Loucy (cell line): ENCODE results near the gene R3HDM1.

ENCODE experiments used
- H2AFZ ChIP-seq: fragments of 200-600 bp; sonication (generic); 2 replicates; pipeline ENCODE4 v1.6.0; 2016; ENCODE audit warnings: antibody characterized with exemption, mild to moderate bottlenecking, low read length, moderate library complexity
- H3F3A ChIP-seq: fragments of 200-600 bp; 2 replicates; pipeline ENCODE4 v1.6.0; 2016; ENCODE audit warnings: antibody characterized with exemption, low read depth, mild to moderate bottlenecking
- H3K27me3 ChIP-seq: fragments of 200-600 bp; sonication (generic); 2 replicates; pipeline ENCODE4 v1.6.1; 2014; ENCODE audit warnings: low read length, mild to moderate bottlenecking; ENCODE audit not compliant: insufficient read depth, poor library complexity, severe bottlenecking
- H3K36me3 ChIP-seq: fragments of 200-600 bp; sonication (generic); 2 replicates; pipeline ENCODE4 v1.6.1; 2016; ENCODE audit warnings: low read length; ENCODE audit not compliant: insufficient read depth
- H3K4me1 ChIP-seq: fragments of 200-600 bp; sonication (generic); 2 replicates; pipeline ENCODE4 v1.5.1; 2014; ENCODE audit warnings: low read length, mild to moderate bottlenecking; ENCODE audit not compliant: insufficient read depth, poor library complexity, severe bottlenecking
- H3K4me2 ChIP-seq: fragments of 200-600 bp; sonication (generic); 2 replicates; pipeline ENCODE4 v1.6.0; 2014; ENCODE audit warnings: antibody characterized with exemption, low read length, low read depth, mild to moderate bottlenecking; ENCODE audit not compliant: poor library complexity, severe bottlenecking
- H3K4me3 ChIP-seq: fragments of 200-600 bp; sonication (generic); 2 replicates; pipeline ENCODE4 v1.5.1; 2014; ENCODE audit warnings: low read length, mild to moderate bottlenecking, mixed read lengths; ENCODE audit not compliant: poor library complexity, severe bottlenecking
- H3K79me2 ChIP-seq: fragments of 200-600 bp; sonication (generic); 2 replicates; pipeline ENCODE4 v1.6.1; 2014; ENCODE audit warnings: low read length; ENCODE audit not compliant: insufficient read depth
- H3K9ac ChIP-seq: fragments of 200-600 bp; sonication (generic); 2 replicates; pipeline ENCODE4 v1.6.0; 2014; ENCODE audit warnings: mild to moderate bottlenecking, low read depth, low read length, moderate library complexity; ENCODE audit not compliant: poor library complexity, severe bottlenecking
- H3K9me2 ChIP-seq: fragments of 200-600 bp; sonication (generic); replicated peaks from 2 replicates; pipeline ENCODE4 v1.6.1; 2016; ENCODE audit warnings: low read depth, low read length, mixed read lengths
- H3K9me3 ChIP-seq: fragments of 200-600 bp; sonication (generic); 2 replicates; pipeline ENCODE4 v1.6.1; 2014; ENCODE audit warnings: mild to moderate bottlenecking, antibody characterized with exemption, low read length, low read depth; ENCODE audit not compliant: insufficient read depth
- H4K20me1 ChIP-seq: fragments of 200-600 bp; sonication (generic); 2 replicates; pipeline ENCODE4 v1.6.0; 2014; ENCODE audit warnings: antibody characterized with exemption, low read length, mild to moderate bottlenecking; ENCODE audit not compliant: insufficient read depth, poor library complexity, severe bottlenecking
- EZH2phosphoT487 ChIP-seq: fragments of 200-600 bp; IDR thresholded peaks from 2 replicates; pipeline ENCODE4 v1.6.1; 2018; ENCODE audit warnings: antibody characterized with exemption, mild to moderate bottlenecking, moderate library complexity, borderline replicate concordance
- TF ChIP-seq, protein P1 (sequence below): fragments of 200-600 bp; sonication (generic); conservative IDR thresholded peaks from 2 replicates; pipeline ENCODE4 v1.5.1; 2014; ENCODE audit warnings: mild to moderate bottlenecking, antibody characterized with exemption, low read length

The R3HDM1 gene

DNA sequence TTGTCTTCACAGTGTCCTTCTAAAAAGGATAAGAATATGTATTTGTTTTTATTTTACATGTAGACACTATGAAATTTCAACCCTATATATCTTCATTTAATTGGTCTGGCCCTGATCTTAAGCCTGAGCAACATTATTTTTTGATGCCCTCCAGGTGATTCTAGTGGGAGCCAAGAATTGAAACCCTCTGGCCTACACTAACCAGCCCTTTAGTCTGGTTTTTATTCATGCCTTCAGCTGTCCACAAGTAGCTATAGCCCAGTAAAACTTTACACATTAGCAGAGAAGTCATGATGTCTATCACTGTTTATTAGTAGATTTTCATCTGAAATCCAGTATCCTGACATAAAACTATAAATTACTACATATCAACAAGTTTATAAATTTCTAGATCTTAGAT, 157.7 kb downstream of the R3HDM1 start:
- Histone ChIP-seq H3K36me3 (peaks cover 32% of the 10 kb centered on the region; the same call in 1 of the 2 replicates), H3K27me3 (no peaks in the 10 kb centered on the region), H3K4me1 (peaks cover 2% of the 10 kb centered on the region), H3K4me3 (no peak overlapping the region), H3K9ac (no peak overlapping the region), H2AFZ (no peak overlapping the region), H3K9me2 (no peaks in the 10 kb centered on the region), H3F3A (no peaks in the 10 kb centered on the region), H3K4me2 (no peak overlapping the region), H4K20me1 (no peaks in the 10 kb centered on the region), H3K79me2 (no peaks in the 10 kb centered on the region), H3K9me3 (no peaks in the 10 kb centered on the region)
- TF ChIP-seq, protein P1, sequence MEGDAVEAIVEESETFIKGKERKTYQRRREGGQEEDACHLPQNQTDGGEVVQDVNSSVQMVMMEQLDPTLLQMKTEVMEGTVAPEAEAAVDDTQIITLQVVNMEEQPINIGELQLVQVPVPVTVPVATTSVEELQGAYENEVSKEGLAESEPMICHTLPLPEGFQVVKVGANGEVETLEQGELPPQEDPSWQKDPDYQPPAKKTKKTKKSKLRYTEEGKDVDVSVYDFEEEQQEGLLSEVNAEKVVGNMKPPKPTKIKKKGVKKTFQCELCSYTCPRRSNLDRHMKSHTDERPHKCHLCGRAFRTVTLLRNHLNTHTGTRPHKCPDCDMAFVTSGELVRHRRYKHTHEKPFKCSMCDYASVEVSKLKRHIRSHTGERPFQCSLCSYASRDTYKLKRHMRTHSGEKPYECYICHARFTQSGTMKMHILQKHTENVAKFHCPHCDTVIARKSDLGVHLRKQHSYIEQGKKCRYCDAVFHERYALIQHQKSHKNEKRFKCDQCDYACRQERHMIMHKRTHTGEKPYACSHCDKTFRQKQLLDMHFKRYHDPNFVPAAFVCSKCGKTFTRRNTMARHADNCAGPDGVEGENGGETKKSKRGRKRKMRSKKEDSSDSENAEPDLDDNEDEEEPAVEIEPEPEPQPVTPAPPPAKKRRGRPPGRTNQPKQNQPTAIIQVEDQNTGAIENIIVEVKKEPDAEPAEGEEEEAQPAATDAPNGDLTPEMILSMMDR = no peak
- no peak for TF ChIP-seq EZH2phosphoT487

DNA sequence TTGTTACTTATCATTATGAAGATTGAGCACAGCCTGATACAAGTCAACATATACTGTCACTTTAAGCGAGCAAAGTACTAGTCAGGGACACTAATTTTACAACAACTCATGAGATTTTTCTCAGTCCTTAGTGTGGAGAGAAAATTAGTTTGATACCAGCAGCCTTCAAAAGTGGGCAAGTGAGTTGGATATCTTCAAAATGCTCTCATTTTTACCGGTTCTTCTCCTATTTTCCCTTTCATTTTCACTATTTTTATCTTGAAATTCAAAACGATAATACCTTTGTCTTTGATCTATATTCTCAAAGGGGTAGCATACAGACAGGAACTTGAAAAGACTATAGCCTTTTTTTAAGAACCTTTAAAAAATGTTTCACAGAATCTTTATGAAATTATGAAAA, 158.4 kb downstream of the R3HDM1 start:
- Histone ChIP-seq H3K4me2 (no peak overlapping the region), H3K79me2 (no peaks in the 10 kb centered on the region), H3K36me3 (peaks cover 27% of the 10 kb centered on the region; the same call in 1 of the 2 replicates), H4K20me1 (no peaks in the 10 kb centered on the region), H3K9ac (no peak overlapping the region), H3F3A (no peaks in the 10 kb centered on the region), H3K4me3 (no peak overlapping the region), H3K9me3 (no peaks in the 10 kb centered on the region), H3K4me1 (peaks cover 2% of the 10 kb centered on the region), H3K27me3 (no peaks in the 10 kb centered on the region), H3K9me2 (no peaks in the 10 kb centered on the region), H2AFZ (no peak overlapping the region)
- TF ChIP-seq, protein P1 = no peak
- no peak for TF ChIP-seq EZH2phosphoT487

DNA sequence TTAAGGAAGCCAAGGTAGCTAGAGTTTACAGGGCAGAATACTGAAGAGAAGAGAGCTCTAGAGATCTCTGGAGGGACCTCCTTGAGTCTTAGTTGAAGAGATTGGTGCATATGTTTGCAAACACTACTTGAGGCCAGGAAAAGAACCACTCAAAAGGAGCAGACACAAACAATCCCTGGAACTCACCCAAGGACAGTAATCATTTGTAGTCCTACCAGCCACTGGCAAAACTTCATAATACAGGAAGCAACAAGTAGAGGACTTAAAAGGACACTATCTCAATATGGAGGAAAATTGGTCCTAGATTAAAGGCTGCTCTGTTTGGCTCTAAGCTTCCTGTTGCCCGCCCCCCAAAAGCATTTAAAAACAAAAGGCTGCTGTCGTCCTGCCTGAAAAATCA, 163.4 kb downstream of the R3HDM1 start:
- no peak overlapping the region for H2AFZ ChIP-seq
- H3K4me2 ChIP-seq = no peak overlapping the region

More for the DNA sequence above, 163.4 kb downstream of the R3HDM1 start:
- Histone ChIP-seq H3K4me1 (peaks cover 2% of the 10 kb centered on the region), H3K9me2 (no peaks in the 10 kb centered on the region), H4K20me1 (no peaks in the 10 kb centered on the region), H3K9me3 (no peaks in the 10 kb centered on the region), H3K4me3 (no peak overlapping the region), H3K79me2 (no peaks in the 10 kb centered on the region), H3K9ac (no peak overlapping the region), H3K27me3 (no peaks in the 10 kb centered on the region), H3F3A (no peaks in the 10 kb centered on the region), H3K36me3 (no peaks in the 10 kb centered on the region; the same call in 1 of the 2 replicates)
- TF ChIP-seq EZH2phosphoT487 = no peak
- TF ChIP-seq, protein P1 = no peak
